OCI-LY7 (cell line): ENCODE results near the gene NBEAL1.

Experiments used
- EZH2phosphoT487 ChIP-seq: fragments of 200-600 bp; sonication (generic); IDR thresholded peaks from 2 replicates; pipeline ENCODE4 v1.6.1; 2018; ENCODE audit warnings: low read depth, borderline replicate concordance, mild to moderate bottlenecking, mixed run types, antibody characterized with exemption, low read length, moderate library complexity, mixed read lengths
- TF ChIP-seq, protein P1 (sequence below): fragments of 200-600 bp; sonication (generic); conservative IDR thresholded peaks from 2 replicates; pipeline ENCODE4 v1.5.1; 2014; ENCODE audit warnings: mild to moderate bottlenecking, antibody characterized with exemption, low read length, moderate library complexity, mixed read lengths

DNA sequence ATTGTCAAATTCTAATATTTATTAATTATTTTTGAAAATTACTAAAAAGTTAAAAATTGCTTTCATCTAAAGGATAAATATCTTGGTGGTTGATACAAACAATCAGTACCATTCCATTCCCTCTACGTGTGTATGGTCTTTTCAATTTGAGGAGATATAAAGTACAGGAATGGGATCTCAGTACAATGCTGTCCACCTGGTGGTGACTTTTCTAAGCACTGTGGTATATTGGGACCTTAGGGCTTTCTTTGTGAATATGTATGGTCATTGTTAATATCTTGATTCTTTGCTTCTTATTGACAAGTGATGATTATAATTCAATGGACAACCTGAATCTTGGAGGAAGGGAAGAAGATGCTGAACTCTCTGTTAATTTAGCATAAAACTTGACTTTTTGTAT, 83.1 kb downstream of the NBEAL1 start:
- TF ChIP-seq, protein P1, sequence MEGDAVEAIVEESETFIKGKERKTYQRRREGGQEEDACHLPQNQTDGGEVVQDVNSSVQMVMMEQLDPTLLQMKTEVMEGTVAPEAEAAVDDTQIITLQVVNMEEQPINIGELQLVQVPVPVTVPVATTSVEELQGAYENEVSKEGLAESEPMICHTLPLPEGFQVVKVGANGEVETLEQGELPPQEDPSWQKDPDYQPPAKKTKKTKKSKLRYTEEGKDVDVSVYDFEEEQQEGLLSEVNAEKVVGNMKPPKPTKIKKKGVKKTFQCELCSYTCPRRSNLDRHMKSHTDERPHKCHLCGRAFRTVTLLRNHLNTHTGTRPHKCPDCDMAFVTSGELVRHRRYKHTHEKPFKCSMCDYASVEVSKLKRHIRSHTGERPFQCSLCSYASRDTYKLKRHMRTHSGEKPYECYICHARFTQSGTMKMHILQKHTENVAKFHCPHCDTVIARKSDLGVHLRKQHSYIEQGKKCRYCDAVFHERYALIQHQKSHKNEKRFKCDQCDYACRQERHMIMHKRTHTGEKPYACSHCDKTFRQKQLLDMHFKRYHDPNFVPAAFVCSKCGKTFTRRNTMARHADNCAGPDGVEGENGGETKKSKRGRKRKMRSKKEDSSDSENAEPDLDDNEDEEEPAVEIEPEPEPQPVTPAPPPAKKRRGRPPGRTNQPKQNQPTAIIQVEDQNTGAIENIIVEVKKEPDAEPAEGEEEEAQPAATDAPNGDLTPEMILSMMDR, result peak; percentile 40; the same call in 1 of the 2 replicates
- TF ChIP-seq EZH2phosphoT487, result no peak
